ENCODE results near the gene KRT74. TPM values are rescaled to one million over a fixed set of nuclear protein-coding genes. Genes with fewer than 3 reads are reported as not detected.

Gene KRT74
- total RNA-seq, 1 experiment from 2014 or later = not detected

DNA sequence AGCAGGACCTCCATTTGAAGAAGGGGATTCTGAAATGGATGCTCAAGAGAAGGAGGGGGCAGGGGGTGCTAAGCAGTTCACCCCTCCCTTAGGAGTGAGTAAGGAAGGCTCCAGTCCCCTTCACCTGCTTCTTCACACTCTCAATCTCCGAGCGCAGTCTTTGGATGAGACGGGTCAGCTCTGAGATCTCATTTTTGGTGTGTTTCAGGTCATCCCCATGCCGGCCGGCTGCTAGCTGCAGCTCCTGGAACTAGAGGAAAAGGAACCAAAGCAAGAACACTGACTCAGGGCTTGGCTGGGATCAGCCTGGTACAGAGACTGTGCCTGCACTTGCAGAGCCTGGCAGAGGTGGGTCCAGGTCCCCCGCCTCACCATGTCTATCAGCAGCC lies 37.4 kb upstream of the KRT74 start:
- TF ChIP-seq, protein P1, sequence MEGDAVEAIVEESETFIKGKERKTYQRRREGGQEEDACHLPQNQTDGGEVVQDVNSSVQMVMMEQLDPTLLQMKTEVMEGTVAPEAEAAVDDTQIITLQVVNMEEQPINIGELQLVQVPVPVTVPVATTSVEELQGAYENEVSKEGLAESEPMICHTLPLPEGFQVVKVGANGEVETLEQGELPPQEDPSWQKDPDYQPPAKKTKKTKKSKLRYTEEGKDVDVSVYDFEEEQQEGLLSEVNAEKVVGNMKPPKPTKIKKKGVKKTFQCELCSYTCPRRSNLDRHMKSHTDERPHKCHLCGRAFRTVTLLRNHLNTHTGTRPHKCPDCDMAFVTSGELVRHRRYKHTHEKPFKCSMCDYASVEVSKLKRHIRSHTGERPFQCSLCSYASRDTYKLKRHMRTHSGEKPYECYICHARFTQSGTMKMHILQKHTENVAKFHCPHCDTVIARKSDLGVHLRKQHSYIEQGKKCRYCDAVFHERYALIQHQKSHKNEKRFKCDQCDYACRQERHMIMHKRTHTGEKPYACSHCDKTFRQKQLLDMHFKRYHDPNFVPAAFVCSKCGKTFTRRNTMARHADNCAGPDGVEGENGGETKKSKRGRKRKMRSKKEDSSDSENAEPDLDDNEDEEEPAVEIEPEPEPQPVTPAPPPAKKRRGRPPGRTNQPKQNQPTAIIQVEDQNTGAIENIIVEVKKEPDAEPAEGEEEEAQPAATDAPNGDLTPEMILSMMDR (IDR thresholded peaks at IDR 0.05; ENCODE audit: unreplicated experiment) = no peak
- no peak overlapping the region for H3K27ac Mint-ChIP-seq (ENCODE audit: unreplicated experiment)
- H3K36me3 Mint-ChIP-seq (ENCODE audit: insufficient read depth, unreplicated experiment) = no peaks in the 10 kb centered on the region
- peaks cover 100% of the 10 kb centered on the region for H3K27me3 Mint-ChIP-seq (ENCODE audit: unreplicated experiment)
- H3K4me1 Mint-ChIP-seq (ENCODE audit: low read depth, unreplicated experiment) = no peaks in the 10 kb centered on the region
- BruUV-seq (replicated peaks) = no TSS peak
- DNase-seq = no peak
- H3K4me3 Mint-ChIP-seq (ENCODE audit: low read depth, unreplicated experiment) = no peak overlapping the region
- CTCF ChIA-PET = no interaction called here
- intact Hi-C loops (cut with micrococcal nuclease; ENCODE audit: unreplicated experiment) = no loop called here
- H3K9me3 Mint-ChIP-seq (ENCODE audit: low read depth, unreplicated experiment) = no peaks in the 10 kb centered on the region

DNA sequence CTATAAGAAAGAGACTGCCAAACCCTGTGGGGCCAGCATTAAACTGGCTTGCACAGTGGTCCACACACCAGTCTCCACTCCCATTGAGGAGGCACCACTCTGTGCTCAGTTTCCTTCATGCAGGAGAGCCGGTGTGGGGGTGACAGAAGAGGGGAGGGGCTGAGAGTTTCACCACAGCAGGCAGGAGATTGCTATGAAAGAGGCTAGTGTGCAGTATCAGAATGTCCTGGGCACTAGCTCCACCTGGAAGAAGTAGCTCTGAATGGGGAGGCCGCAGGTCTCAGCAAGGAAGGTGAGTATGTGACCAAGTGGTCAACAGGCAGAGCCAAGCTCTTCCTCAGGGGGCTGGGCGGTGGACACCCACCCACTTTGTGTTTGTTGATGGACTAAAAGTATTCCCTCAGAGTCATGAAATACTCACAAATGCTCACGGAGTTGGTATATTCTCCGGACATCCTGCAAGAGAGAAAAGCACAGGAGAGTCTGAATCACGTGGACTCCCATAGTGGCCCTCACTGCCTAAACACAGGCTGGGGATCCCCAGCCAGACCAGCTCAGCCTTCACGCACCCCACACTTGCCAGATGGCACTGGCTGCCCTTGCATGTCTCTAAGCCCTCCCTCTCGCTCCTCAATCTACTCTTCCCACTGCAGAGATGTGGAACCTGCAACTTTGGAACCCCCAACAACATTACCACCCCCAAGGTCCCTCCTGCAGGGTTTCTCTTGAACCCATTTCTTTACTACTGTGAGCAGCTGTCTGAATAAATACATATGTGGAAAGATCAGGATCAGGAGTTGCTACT lies 35.4 kb upstream of the KRT74 start:
- CTCF ChIA-PET = no interaction called here
- H3K27ac Mint-ChIP-seq (ENCODE audit: unreplicated experiment) = no peak overlapping the region
- H3K4me3 Mint-ChIP-seq (ENCODE audit: low read depth, unreplicated experiment) = no peak overlapping the region
- H3K36me3 Mint-ChIP-seq (ENCODE audit: insufficient read depth, unreplicated experiment) = no peaks in the 10 kb centered on the region
- intact Hi-C loops (cut with micrococcal nuclease; ENCODE audit: unreplicated experiment) = no loop called here
- H3K27me3 Mint-ChIP-seq (ENCODE audit: unreplicated experiment) = peaks cover 90% of the 10 kb centered on the region
- TF ChIP-seq, protein P1 (IDR thresholded peaks at IDR 0.05; ENCODE audit: unreplicated experiment) = no peak
- no peaks in the 10 kb centered on the region for H3K9me3 Mint-ChIP-seq (ENCODE audit: low read depth, unreplicated experiment)
- H3K4me1 Mint-ChIP-seq (ENCODE audit: low read depth, unreplicated experiment) = no peaks in the 10 kb centered on the region
- DNase-seq = no peak
- BruUV-seq (replicated peaks) = no TSS peak

DNA sequence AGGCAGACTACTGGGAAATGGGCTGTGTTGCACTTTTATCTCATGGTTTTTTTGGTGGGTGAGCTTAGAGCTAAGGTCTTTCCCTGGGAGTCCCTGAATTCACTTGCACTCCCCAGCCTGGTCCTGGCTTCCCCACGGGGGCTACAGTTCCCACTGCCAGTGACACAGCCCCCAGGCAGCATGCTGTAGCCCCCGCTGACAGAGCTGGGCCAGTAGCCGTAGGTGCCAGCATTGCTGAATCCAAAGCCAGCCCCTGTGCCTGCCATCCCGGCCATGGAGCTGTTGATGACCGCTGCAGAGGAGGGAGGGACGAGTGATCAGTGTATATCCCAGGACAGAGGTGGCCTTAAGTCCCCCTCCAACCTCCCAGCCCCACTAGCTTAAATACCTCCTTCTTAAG lies 34.5 kb upstream of the KRT74 start:
- Mint-ChIP-seq H3K4me3 (ENCODE audit: low read depth, unreplicated experiment) (no peak overlapping the region), H3K9me3 (ENCODE audit: low read depth, unreplicated experiment) (no peaks in the 10 kb centered on the region), H3K4me1 (ENCODE audit: low read depth, unreplicated experiment) (no peaks in the 10 kb centered on the region), H3K36me3 (ENCODE audit: insufficient read depth, unreplicated experiment) (no peaks in the 10 kb centered on the region), H3K27me3 (ENCODE audit: unreplicated experiment) (peaks cover 83% of the 10 kb centered on the region), H3K27ac (ENCODE audit: unreplicated experiment) (no peak overlapping the region)
- DNase-seq = no peak
- TF ChIP-seq, protein P1 (IDR thresholded peaks at IDR 0.05; ENCODE audit: unreplicated experiment) = no peak
- intact Hi-C loops (cut with micrococcal nuclease; ENCODE audit: unreplicated experiment) = no loop called here
- CTCF ChIA-PET = no interaction called here
- BruUV-seq (replicated peaks) = no TSS peak

DNA sequence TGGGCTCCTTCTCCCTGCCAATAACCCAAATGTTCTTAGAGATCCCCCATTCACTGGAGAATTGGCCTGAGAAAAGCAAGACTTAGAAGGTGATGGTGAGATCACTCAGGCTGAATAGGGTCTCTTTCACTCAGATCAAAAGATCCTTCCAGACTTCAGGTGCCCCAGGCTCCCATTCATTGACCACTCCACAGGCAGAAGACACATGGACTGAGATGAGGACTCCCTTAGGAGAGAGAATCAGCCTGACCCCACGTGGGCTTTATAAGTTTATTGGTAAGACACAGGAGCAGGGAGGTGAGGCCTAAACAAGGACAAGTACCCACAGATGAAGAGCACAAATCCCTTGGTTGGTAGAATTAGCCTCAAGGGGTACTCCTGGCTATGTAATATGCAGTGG lies 33.7 kb upstream of the KRT74 start:
- H3K36me3 Mint-ChIP-seq (ENCODE audit: insufficient read depth, unreplicated experiment) = no peaks in the 10 kb centered on the region
- H3K9me3 Mint-ChIP-seq (ENCODE audit: low read depth, unreplicated experiment) = no peaks in the 10 kb centered on the region
- BruUV-seq (replicated peaks) = no TSS peak
- no peaks in the 10 kb centered on the region for H3K4me1 Mint-ChIP-seq (ENCODE audit: low read depth, unreplicated experiment)
- CTCF ChIA-PET = no interaction called here
- no peak overlapping the region for H3K4me3 Mint-ChIP-seq (ENCODE audit: low read depth, unreplicated experiment)
- TF ChIP-seq, protein P1 (IDR thresholded peaks at IDR 0.05; ENCODE audit: unreplicated experiment) = no peak
- intact Hi-C loops (cut with micrococcal nuclease; ENCODE audit: unreplicated experiment) = no loop called here
- no peak for DNase-seq
- peaks cover 83% of the 10 kb centered on the region for H3K27me3 Mint-ChIP-seq (ENCODE audit: unreplicated experiment)
- H3K27ac Mint-ChIP-seq (ENCODE audit: unreplicated experiment) = no peak overlapping the region

Measured in Calu3 (cell line).